Stimulated activated CD8-positive, alpha-beta memory T cell treated with anti-CD3 and anti-CD28 coated beads, Interleukin-12 subunit alpha, Interleukin-12 subunit beta, amount 100 ng/mL, for 4 hours (primary cell): ENCODE data around the gene SCO2.
"Not testable (repeated sequence)": the region's sequence is repeated elsewhere in the genome, so short reads cannot be mapped to it uniquely, and the experiment has no call there.

Experiments
- DNase-seq: peaks from one replicate; pipeline ENCODE4 v3.0.0-alpha.2; 2020; ENCODE audit warnings: low read depth

The SCO2 gene

GRCh38 chr22:50520184-50520583, 5.2 kb downstream of the SCO2 start:
- DNase-seq, result not testable (repeated sequence)

- no peak for DNase-seq
These were observed 6.2 kb downstream of the SCO2 start for GRCh38 chr22:50519151-50519550.

- DNase-seq, result no peak
These were observed 6.8 kb downstream of the SCO2 start for GRCh38 chr22:50518606-50519005.

GRCh38 chr22:50517495-50518260, 7.7 kb downstream of the SCO2 start:
- DNase-seq, result no peak

GRCh38 chr22:50516891-50517290, 8.5 kb downstream of the SCO2 start:
- no peak for DNase-seq

GRCh38 chr22:50516068-50516467, 9.3 kb downstream of the SCO2 start:
- no peak for DNase-seq

- DNase-seq, result no peak
These were observed 12.2 kb downstream of the SCO2 start for GRCh38 chr22:50513175-50513574.

GRCh38 chr22:50508897-50509296, 16.5 kb downstream of the SCO2 start:
- DNase-seq, result no peak

GRCh38 chr22:50507991-50508884, 17.2 kb downstream of the SCO2 start, which contains the start of gene NCAPH2:
TSS of gene NCAPH2 (plus strand) at chr22:50508224. CDS start at chr22:50508338, 114 bp downstream.
- DNase-seq, result peak; percentile 98

GRCh38 chr22:50507421-50507990, 17.9 kb downstream of the SCO2 start, which contains the start of gene LMF2:
TSS of gene LMF2 (minus strand) at chr22:50507702. CDS start at chr22:50507675, 27 bp downstream.
- DNase-seq, result peak; percentile 93

- DNase-seq, result no peak
These were observed 18.6 kb downstream of the SCO2 start for GRCh38 chr22:50506611-50507420.

GRCh38 chr22:50505776-50506610, 19.4 kb downstream of the SCO2 start:
- no peak for DNase-seq

GRCh38 chr22:50505276-50505775, 20.1 kb downstream of the SCO2 start:
- no peak for DNase-seq

GRCh38 chr22:50504369-50505211, 20.8 kb downstream of the SCO2 start:
- DNase-seq, result no peak

- no peak for DNase-seq
These were observed 21.8 kb downstream of the SCO2 start for GRCh38 chr22:50503475-50504145.

GRCh38 chr22:50502628-50503474, 22.5 kb downstream of the SCO2 start:
- DNase-seq, result no peak

- no peak for DNase-seq
These were observed 23.3 kb downstream of the SCO2 start for GRCh38 chr22:50502096-50502495.

GRCh38 chr22:50500452-50500851, 24.9 kb downstream of the SCO2 start:
- DNase-seq, result no peak
